ENCODE data around the gene TMC2.
"Not testable (repeated sequence)": the region's sequence is repeated elsewhere in the genome, so short reads cannot be mapped to it uniquely, and the experiment has no call there.

Gene TMC2

GRCh38 chr20:2536560-2536986 lies at the start of gene TMC2:
TMC2 (plus strand) TSS chr20:2536573; CDS start chr20:2536622, 49 bp downstream.
- DNase-seq = no peak

GRCh38 chr20:2502808-2503384 lies 33.5 kb upstream of the TMC2 start:
- DNase-seq = not testable (repeated sequence)

- not testable (repeated sequence) for DNase-seq
Observed at GRCh38 chr20:2504803-2505202, 31.6 kb upstream of the TMC2 start.

GRCh38 chr20:2506426-2506825 lies 29.9 kb upstream of the TMC2 start:
- DNase-seq = not testable (repeated sequence)

- no peak for DNase-seq
Observed at GRCh38 chr20:2507464-2507863, 28.9 kb upstream of the TMC2 start.

GRCh38 chr20:2507875-2508630 lies 28.3 kb upstream of the TMC2 start:
- DNase-seq = no peak

GRCh38 chr20:2508631-2509467 lies 27.5 kb upstream of the TMC2 start, which contains the start of gene ZNF343:
ZNF343 (minus strand) TSS chr20:2508915; CDS start chr20:2493895, 15,020 bp downstream.
- peak; percentile 71 for DNase-seq

- DNase-seq = no peak
Observed at GRCh38 chr20:2509468-2509781, 26.9 kb upstream of the TMC2 start.

- DNase-seq = no peak
Observed at GRCh38 chr20:2509794-2510193, 26.6 kb upstream of the TMC2 start.

- DNase-seq = no peak
Observed at GRCh38 chr20:2515203-2515602, 21.2 kb upstream of the TMC2 start.

GRCh38 chr20:2516399-2516798 lies 20.0 kb upstream of the TMC2 start:
- no peak for DNase-seq

GRCh38 chr20:2518096-2518495 lies 18.3 kb upstream of the TMC2 start:
- DNase-seq = no peak

GRCh38 chr20:2518558-2518957 lies 17.8 kb upstream of the TMC2 start:
- DNase-seq = no peak

- no peak for DNase-seq
Observed at GRCh38 chr20:2519115-2519809, 17.1 kb upstream of the TMC2 start.

- no peak for DNase-seq
Observed at GRCh38 chr20:2520617-2521016, 15.8 kb upstream of the TMC2 start.

- DNase-seq = peak; percentile 43
Observed at GRCh38 chr20:2521369-2522305, 14.7 kb upstream of the TMC2 start.

- not testable (repeated sequence) for DNase-seq
Observed at GRCh38 chr20:2522826-2523429, 13.4 kb upstream of the TMC2 start.

- DNase-seq = peak; percentile 92
Observed at GRCh38 chr20:2523919-2524708, 12.3 kb upstream of the TMC2 start.

- DNase-seq = no peak
Observed at GRCh38 chr20:2524709-2525506, 11.5 kb upstream of the TMC2 start.

GRCh38 chr20:2526218-2526583 lies 10.2 kb upstream of the TMC2 start:
- not testable (repeated sequence) for DNase-seq

All from activated T-cell treated with anti-CD3 and anti-CD28 coated beads for 4 hours (primary cell).